ENCODE data around the gene CAMK1D. TPM values are rescaled to one million over a fixed set of nuclear protein-coding genes. Genes with fewer than 3 reads are reported as not detected.
"Not testable (repeated sequence)": the region's sequence is repeated elsewhere in the genome, so short reads cannot be mapped to it uniquely, and the experiment has no call there.

The CAMK1D gene
- total RNA-seq, 1 donor from 2014 or later = 0.64 TPM

GRCh38 chr10:12841826-12842225 lies 492.5 kb downstream of the CAMK1D start:
- no peak for DNase-seq (ENCODE audit: low read depth in 2 of 2)

- no peak for DNase-seq (ENCODE audit: low read depth in 2 of 2)
Observed at GRCh38 chr10:12842310-12842709, 493.0 kb downstream of the CAMK1D start.

GRCh38 chr10:12843296-12843945 lies 494.1 kb downstream of the CAMK1D start:
- DNase-seq (ENCODE audit: low read depth in 2 of 2) = no peak

GRCh38 chr10:12844811-12845483 lies 495.6 kb downstream of the CAMK1D start:
- DNase-seq (ENCODE audit: low read depth in 2 of 2) = peak; percentile 93 to 98

GRCh38 chr10:12846718-12847117 lies 497.4 kb downstream of the CAMK1D start:
- DNase-seq (ENCODE audit: low read depth in 2 of 2) = no peak

GRCh38 chr10:12847361-12847975 lies 498.1 kb downstream of the CAMK1D start:
- no peak for DNase-seq (ENCODE audit: low read depth in 2 of 2)

GRCh38 chr10:12848439-12849173 lies 499.3 kb downstream of the CAMK1D start:
- no peak for DNase-seq (ENCODE audit: low read depth in 2 of 2)

- DNase-seq (ENCODE audit: low read depth in 2 of 2) = peak in 1 of 2 donors; percentile 82
Observed at GRCh38 chr10:12849319-12850181, 500.2 kb downstream of the CAMK1D start.

GRCh38 chr10:12852687-12853086 lies 503.3 kb downstream of the CAMK1D start:
- no peak for DNase-seq (ENCODE audit: low read depth in 2 of 2)

GRCh38 chr10:12854988-12855387 lies 505.6 kb downstream of the CAMK1D start:
- DNase-seq (ENCODE audit: low read depth in 2 of 2) = no peak

GRCh38 chr10:12862459-12862858 lies 513.1 kb downstream of the CAMK1D start:
- no peak for DNase-seq (ENCODE audit: low read depth in 2 of 2)

- DNase-seq (ENCODE audit: low read depth in 2 of 2) = not testable (repeated sequence)
Observed at GRCh38 chr10:12865515-12865914, 516.2 kb downstream of the CAMK1D start.

- DNase-seq (ENCODE audit: low read depth in 2 of 2) = no peak
Observed at GRCh38 chr10:12868229-12868628, 518.9 kb downstream of the CAMK1D start.

GRCh38 chr10:12869427-12869826 lies 520.1 kb downstream of the CAMK1D start:
- DNase-seq (ENCODE audit: low read depth in 2 of 2) = no peak

GRCh38 chr10:12872577-12872976 lies 523.2 kb downstream of the CAMK1D start:
- no peak for DNase-seq (ENCODE audit: low read depth in 2 of 2)

- no peak for DNase-seq (ENCODE audit: low read depth in 2 of 2)
Observed at GRCh38 chr10:12873172-12873571, 523.8 kb downstream of the CAMK1D start.

- DNase-seq (ENCODE audit: low read depth in 2 of 2) = no peak
Observed at GRCh38 chr10:12874501-12874900, 525.2 kb downstream of the CAMK1D start.

GRCh38 chr10:12875100-12875499 lies 525.8 kb downstream of the CAMK1D start:
- no peak for DNase-seq (ENCODE audit: low read depth in 2 of 2)

GRCh38 chr10:12876266-12876665 lies 526.9 kb downstream of the CAMK1D start:
- no peak for DNase-seq (ENCODE audit: low read depth in 2 of 2)

GRCh38 chr10:12877150-12877549 lies 527.8 kb downstream of the CAMK1D start:
- DNase-seq (ENCODE audit: low read depth in 2 of 2) = no peak

GRCh38 chr10:12880423-12880822 lies 531.1 kb downstream of the CAMK1D start:
- DNase-seq (ENCODE audit: low read depth in 2 of 2) = no peak
